Measurements from ENCODE around the gene CBX8. TPM values are rescaled to one million over a fixed set of nuclear protein-coding genes. Genes with fewer than 3 reads are reported as not detected.

CBX8 gene
- total RNA-seq, 1 donor from 2014 or later, result 7.5 TPM

- TF ChIP-seq, protein P1, sequence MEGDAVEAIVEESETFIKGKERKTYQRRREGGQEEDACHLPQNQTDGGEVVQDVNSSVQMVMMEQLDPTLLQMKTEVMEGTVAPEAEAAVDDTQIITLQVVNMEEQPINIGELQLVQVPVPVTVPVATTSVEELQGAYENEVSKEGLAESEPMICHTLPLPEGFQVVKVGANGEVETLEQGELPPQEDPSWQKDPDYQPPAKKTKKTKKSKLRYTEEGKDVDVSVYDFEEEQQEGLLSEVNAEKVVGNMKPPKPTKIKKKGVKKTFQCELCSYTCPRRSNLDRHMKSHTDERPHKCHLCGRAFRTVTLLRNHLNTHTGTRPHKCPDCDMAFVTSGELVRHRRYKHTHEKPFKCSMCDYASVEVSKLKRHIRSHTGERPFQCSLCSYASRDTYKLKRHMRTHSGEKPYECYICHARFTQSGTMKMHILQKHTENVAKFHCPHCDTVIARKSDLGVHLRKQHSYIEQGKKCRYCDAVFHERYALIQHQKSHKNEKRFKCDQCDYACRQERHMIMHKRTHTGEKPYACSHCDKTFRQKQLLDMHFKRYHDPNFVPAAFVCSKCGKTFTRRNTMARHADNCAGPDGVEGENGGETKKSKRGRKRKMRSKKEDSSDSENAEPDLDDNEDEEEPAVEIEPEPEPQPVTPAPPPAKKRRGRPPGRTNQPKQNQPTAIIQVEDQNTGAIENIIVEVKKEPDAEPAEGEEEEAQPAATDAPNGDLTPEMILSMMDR (IDR thresholded peaks at IDR 0.05; ENCODE audit: borderline replicate concordance), result peak; percentile 74
- DNase-seq, result peak; percentile 97
- Histone ChIP-seq H3K4me1 (peaks cover 88% of the 10 kb centered on the region), H3K36me3 (peaks cover 18% of the 10 kb centered on the region), H3K4me3 (peak within 1 kb of the TSS; percentile 92), H3K27ac (replicated peaks) (peak within 1 kb of the TSS; percentile 95), H3K9me3 (replicated peaks) (no peaks in the 10 kb centered on the region), H3K27me3 (ENCODE audit: low read depth) (peaks cover 43% of the 10 kb centered on the region)
- intact Hi-C loops (cut with micrococcal nuclease), result no loop called here
Measured at GRCh38 chr17:79839356-79840268, 42.7 kb upstream of the CBX8 start, which contains the start of gene CBX4. CBX4 (minus strand) TSS chr17:79839440; CDS start chr17:79839251, 189 bp downstream.

DNA sequence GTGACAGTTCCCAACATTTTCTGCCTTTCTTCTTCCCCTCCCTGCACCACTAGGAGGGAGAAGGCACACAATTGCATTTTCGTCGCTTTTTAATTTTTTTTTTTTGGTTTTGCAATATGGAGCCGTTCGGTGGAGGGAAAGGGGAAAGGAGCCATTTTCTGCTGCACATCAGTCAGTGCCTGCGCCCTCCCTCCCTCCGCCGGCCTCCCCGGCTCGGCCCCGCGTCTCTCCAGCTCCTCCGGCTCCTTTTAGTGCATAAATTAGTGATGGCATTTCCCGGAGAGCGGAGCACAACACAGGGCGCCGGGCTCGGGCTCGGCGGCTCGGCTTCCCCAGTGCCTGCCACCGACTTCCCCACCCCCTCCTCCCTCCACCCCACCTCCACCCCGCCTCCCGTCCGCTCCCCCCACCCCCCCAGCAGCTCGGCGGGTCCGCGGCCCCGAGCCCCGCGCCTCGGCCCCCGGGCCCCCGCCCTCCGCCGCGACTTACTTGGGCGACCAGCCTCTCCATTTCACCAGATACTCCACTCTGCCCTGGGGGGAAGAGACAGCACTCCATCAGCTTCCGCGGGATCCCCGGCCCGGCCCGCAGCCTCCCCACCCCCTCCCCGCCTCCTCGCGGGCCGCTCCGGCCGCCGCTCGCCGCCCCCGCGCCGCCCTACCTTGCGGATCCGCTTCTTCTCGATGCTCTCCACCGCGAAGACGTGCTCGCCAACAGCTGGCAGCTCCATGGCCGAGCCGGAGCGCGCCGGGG lies 41.8 kb upstream of the CBX8 start:
- peaks cover 42% of the 10 kb centered on the region for H3K27me3 ChIP-seq (ENCODE audit: low read depth)
- peaks cover 84% of the 10 kb centered on the region for H3K4me1 ChIP-seq
- TF ChIP-seq, protein P1 (IDR thresholded peaks at IDR 0.05; ENCODE audit: borderline replicate concordance), result no peak
- H3K4me3 ChIP-seq, result peak overlapping the region; percentile 92
- no peaks in the 10 kb centered on the region for H3K9me3 ChIP-seq (replicated peaks)
- H3K36me3 ChIP-seq, result peaks cover 26% of the 10 kb centered on the region
- intact Hi-C loops (cut with micrococcal nuclease), result no loop called here
- DNase-seq, result peak; percentile 44
- H3K27ac ChIP-seq (replicated peaks), result peak overlapping the region; percentile 95

- no peaks in the 10 kb centered on the region for H3K9me3 ChIP-seq (replicated peaks)
- H3K36me3 ChIP-seq, result peaks cover 30% of the 10 kb centered on the region
- intact Hi-C loops (cut with micrococcal nuclease), result no loop called here
- no peak for DNase-seq
- H3K27me3 ChIP-seq (ENCODE audit: low read depth), result peaks cover 35% of the 10 kb centered on the region
- H3K4me1 ChIP-seq, result peaks cover 84% of the 10 kb centered on the region
- TF ChIP-seq, protein P1 (IDR thresholded peaks at IDR 0.05; ENCODE audit: borderline replicate concordance), result no peak
- H3K4me3 ChIP-seq, result peak overlapping the region; percentile 92
- peak overlapping the region; percentile 95 for H3K27ac ChIP-seq (replicated peaks)
Measured at GRCh38 chr17:79837888-79838521, 41.1 kb upstream of the CBX8 start.

DNA sequence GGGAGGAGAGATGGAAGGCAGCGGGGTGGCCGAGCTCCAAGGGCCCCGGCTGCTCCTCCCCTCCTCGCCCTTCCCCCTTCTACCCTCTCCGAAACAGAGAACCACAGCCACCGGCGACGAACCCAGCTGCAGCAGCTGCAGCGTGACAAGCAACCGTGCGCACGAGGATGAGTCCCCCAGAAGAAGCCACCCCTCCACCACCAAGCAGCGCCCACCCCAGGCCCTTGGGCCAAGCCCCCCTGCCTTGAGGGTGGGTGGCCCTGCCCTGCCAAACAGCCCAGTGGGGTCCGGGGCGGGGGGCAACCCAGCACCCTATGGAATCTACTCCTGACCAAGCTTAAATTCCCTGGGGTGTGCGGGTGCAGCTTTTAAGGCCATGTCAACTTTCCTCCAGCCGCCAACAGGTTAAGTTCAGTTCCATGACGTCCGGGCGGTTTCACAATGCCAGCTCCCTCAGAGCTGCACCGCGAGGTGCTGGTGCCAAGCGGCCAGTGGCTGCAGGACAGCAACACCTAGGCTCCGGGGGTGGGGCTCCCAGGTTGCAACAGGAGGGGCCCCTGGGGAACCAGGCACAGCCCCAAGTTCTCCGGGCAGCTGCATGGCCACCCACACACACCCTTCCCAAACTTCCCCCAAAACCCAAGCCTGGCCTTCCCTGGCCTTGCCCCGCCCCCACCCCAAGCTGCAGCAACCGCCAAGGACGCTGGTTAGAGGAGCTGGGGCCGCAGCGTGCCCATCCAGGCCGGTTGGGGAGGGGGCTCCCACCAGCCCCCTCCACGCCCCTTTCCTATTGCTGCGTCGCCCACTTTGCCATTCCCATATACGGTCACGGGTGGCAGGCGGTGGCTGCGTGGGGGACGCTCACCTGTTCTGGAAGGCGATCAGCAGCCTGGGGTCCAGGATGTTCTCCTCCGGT lies 40.4 kb upstream of the CBX8 start:
- TF ChIP-seq, protein P1 (IDR thresholded peaks at IDR 0.05; ENCODE audit: borderline replicate concordance), result peak; percentile 37
- intact Hi-C loops (cut with micrococcal nuclease), result no loop called here
- peaks cover 30% of the 10 kb centered on the region for H3K36me3 ChIP-seq
- peaks cover 27% of the 10 kb centered on the region for H3K27me3 ChIP-seq (ENCODE audit: low read depth)
- peak; percentile 81 for DNase-seq
- H3K9me3 ChIP-seq (replicated peaks), result no peaks in the 10 kb centered on the region
- H3K27ac ChIP-seq (replicated peaks), result peak overlapping the region; percentile 95
- peak overlapping the region; percentile 92 for H3K4me3 ChIP-seq
- peaks cover 84% of the 10 kb centered on the region for H3K4me1 ChIP-seq

All from left ventricle myocardium inferior (tissue), 1 donor.